GM13976 (cell line): Measurements from ENCODE around the gene CHD2.

Source experiments
- DNase-seq: peaks from one replicate; pipeline ENCODE4 v3.0.0; 2012; ENCODE audit warnings: low spot score
- CTCF ChIP-seq: IDR thresholded peaks from 2 replicates; pipeline ENCODE4 v1.5.1; 2012; ENCODE audit warnings: borderline replicate concordance, mild to moderate bottlenecking; ENCODE audit not compliant: insufficient read depth; ENCODE audit errors: extremely low read depth, missing control alignments, control extremely low read depth
- in situ Hi-C: fragments of 300-500 bp; cut with MboI; formaldehyde crosslinking; loops from one replicate; pipeline ENCODE4 v1.12.0; 2022; ENCODE audit warnings: low sequenced_read_pairs, mixed read lengths, inconsistent platforms; ENCODE audit not compliant: unreplicated experiment

Gene CHD2

GRCh38 chr15:92929002-92929401, 28.9 kb downstream of the CHD2 start:
- no peak for TF ChIP-seq CTCF
- in situ Hi-C loops, result no loop called here
- DNase-seq, result no peak

GRCh38 chr15:92930054-92930621, 30.0 kb downstream of the CHD2 start:
- in situ Hi-C loops, result no loop called here
- no peak for DNase-seq
- no peak for TF ChIP-seq CTCF

DNA sequence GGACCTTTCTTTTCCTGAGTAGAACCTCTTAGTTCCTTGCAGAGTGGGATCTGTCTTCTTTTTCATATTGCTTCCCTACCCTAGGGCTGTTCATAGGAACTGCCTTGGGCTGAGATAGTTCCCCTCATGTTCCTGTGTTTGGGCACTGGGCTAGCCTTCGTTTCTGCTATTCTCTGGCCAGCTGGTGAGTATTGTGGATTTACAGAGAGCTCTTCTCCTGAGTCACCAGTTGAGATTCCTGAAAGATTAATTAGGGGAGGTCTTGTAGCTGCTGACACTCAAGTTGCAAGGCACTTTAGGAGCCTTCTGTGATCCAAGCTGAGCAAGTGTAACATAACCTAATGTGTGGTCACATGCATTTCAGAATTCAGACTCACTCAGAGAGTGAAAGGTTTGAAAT, 30.7 kb downstream of the CHD2 start:
- in situ Hi-C loops, result no loop called here
- DNase-seq, result no peak
- no peak for TF ChIP-seq CTCF

- no peak for DNase-seq
- in situ Hi-C loops, result no loop called here
Observed at GRCh38 chr15:92932946-92933649, 33.0 kb downstream of the CHD2 start.

DNA sequence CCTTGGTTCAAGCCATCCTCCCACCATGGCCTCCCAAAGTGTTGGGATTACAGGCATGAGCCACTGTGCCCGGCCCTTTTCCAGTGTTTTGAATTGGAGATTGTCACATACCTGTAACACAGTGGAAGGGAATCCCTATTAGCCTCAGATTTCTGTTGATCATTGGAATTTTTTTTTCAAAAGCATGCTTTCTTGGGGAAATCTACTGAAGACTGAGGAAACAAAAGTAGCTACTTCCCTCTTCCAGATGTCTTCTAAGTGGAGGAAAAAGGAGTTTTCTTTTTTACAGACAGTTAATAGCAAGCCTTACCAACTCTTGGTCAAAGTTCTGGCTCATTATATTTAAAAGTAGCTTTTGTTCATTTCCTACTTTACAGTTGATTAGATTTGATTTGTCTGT, 33.7 kb downstream of the CHD2 start:
- in situ Hi-C loops, result no loop called here
- TF ChIP-seq CTCF, result no peak
- no peak for DNase-seq

More at GRCh38 chr15:92932946-92933649, 33.0 kb downstream of the CHD2 start:
- no peak for TF ChIP-seq CTCF

DNA sequence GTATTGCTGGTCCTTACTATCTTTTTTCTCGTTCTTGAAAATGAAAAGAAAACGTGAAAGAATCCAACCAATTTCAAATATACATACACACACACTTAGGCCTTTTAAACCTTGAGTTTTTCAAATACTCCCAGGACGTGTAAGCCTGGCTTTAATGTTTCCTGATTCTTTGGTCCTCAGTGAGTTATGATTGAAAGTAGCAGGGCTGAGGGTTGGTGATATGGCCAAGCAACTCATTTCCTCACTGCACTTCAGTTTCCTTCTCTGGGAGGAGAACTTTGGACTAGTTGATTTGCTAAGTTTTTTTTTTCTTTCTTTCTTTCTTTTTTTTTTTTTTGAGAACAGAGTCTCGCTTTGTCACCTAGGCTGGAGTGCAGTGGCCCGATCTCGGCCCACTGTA, 34.6 kb downstream of the CHD2 start:
- TF ChIP-seq CTCF, result no peak
- DNase-seq, result no peak
- in situ Hi-C loops, result no loop called here
